ENCODE measurements around the gene NDE1. TPM values are rescaled to one million over a fixed set of nuclear protein-coding genes. Genes with fewer than 3 reads are reported as not detected.

The NDE1 gene
- total and polyA plus RNA-seq, 2 donors (not counting 3 experiments of a cell fraction or from before 2014, with no cell fraction given): 28.0 to 90.2 TPM

DNA sequence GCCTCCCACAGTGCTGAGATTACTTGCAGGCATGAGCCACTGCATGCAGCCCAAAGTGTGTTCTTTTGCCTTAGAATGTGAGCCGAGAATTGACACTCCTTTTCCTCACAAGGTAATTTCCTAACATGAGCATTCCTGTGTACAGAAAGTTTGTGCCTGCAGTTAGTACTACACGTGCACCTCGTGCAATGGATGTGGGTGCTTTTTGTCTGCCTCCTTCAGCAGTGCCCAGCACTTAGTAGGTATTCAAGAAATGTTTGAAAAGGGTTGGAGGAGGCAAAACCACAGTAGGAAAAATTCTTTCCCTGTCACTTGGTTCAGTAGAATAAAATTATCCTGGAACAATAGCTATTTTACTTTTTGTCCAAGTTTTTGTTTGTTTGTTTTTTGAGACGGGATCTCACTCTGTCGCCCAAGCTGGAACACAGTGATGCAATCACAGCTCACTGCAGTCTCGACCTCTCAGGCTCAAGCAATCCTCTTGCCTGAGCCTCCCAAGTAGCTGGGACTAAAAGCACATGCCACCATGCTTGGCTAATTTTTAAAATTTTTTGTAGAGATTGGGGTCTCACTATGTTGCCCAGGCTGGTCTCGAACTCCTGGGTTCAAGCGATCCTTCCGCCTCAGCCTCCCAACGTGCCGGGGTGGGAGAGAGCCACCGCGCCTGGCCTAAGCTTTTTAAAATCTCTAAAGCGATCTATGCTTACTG is 2.4 kb downstream of the NDE1 start:
- CTCF ChIA-PET: interaction anchor here (0.7 to 2.2 kb wide), 5 partner anchors 9 to 67 kb away, joined by 3 to 13 read pairs (median 6); partner anchors contain the start of gene MARF1
- H3K79me2 ChIP-seq (ENCODE audit: control insufficient read depth, insufficient read depth, low read length): peaks cover 65% of the 10 kb centered on the region

DNA sequence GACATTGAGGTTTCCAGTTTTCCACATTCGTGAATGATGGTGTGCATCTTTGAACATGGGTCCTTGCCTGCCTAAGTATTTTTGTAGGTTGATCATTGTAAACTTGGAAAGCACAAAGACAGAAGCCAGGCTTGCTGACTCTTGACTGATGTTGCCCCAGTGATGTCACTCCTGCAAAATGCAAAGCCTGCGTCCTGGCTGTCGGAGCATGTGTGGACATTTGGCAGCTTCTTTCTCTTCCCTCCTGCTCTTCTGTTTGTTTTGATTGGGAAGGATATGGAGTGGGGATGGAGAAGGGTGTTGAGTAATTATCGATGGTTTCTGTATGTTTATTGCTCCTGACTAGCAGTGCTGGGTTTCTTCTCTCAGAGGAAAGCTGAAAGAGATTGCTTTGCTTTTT is 3.2 kb downstream of the NDE1 start:
- H3K36me3 ChIP-seq (ENCODE audit: control insufficient read depth in 2 of 2, extremely low read depth in 1 of 2, insufficient read depth in 2 of 2, low read length in 2 of 2): no peaks in the 10 kb centered on the region
- no peaks in the 10 kb centered on the region for H4K20me1 ChIP-seq (replicated peaks; ENCODE audit: control insufficient read depth, extremely low read depth, insufficient read depth, low read length)
- dilution Hi-C loops (cut with MboI; ENCODE audit: extremely low pct_ligation_motif_present, low sequenced_read_pairs) (no loop called here), intact Hi-C loops (cut with micrococcal nuclease) (no loop called here)
- peak overlapping the region; percentile 45 for H3K4me2 ChIP-seq (ENCODE audit: insufficient read depth, low read length)
- peaks cover 73% of the 10 kb centered on the region for H3K79me2 ChIP-seq (ENCODE audit: control insufficient read depth, insufficient read depth, low read length)
- DNase-seq (ENCODE audit: low read depth, low spot score) (peak; percentile 55), FAIRE-seq (peak; percentile 88)
- CTCF ChIA-PET: interaction anchor here (0.7 to 2.2 kb wide), 5 partner anchors 10 to 68 kb away, joined by 3 to 13 read pairs (median 6); partner anchors contain the start of gene MARF1
- no peaks in the 10 kb centered on the region for H3K9me3 ChIP-seq (replicated peaks; ENCODE audit: control insufficient read depth, insufficient read depth, low read length)
- no TSS peak for BruUV-seq (replicated peaks)
- no peak overlapping the region for H3K27ac ChIP-seq (ENCODE audit: insufficient read depth, low read depth, low read length)
- no peak overlapping the region for H3K9ac ChIP-seq (replicated peaks; ENCODE audit: extremely low read depth, insufficient read depth, low read length)
- H3K4me1 ChIP-seq (ENCODE audit: control insufficient read depth, extremely low read depth, insufficient read depth, low read length): peaks cover 14% of the 10 kb centered on the region
- no peak overlapping the region for H2AFZ ChIP-seq (ENCODE audit: low read depth, low read length)
- H3K4me3 ChIP-seq (replicated peaks in 1 of 3; ENCODE audit: insufficient read depth in 1 of 3, low read depth in 1 of 3, low read length in 3 of 3): peak overlapping the region in 1 of 3 experiments; percentile 13
- H3K27me3 ChIP-seq (ENCODE audit: control insufficient read depth in 2 of 2, insufficient read depth in 2 of 2, low read length in 2 of 2): no peaks in the 10 kb centered on the region
- no peaks in the 10 kb centered on the region for H3K9me1 ChIP-seq (replicated peaks; ENCODE audit: control insufficient read depth, extremely low read depth, insufficient read depth, low read length)
- POLR2A ChIA-PET: interaction anchor here (1.1 kb wide), 1 partner anchor 18 kb away, joined by 3 read pairs; no protein-coding TSS in a partner anchor
- TF ChIP-seq EZH2 (IDR thresholded peaks at IDR 0.05; ENCODE audit: borderline replicate concordance, low read depth, low read length, severe bottlenecking) (no peak), MYC (IDR thresholded peaks at IDR 0.05; ENCODE audit: low read depth, low read length) (no peak)

More for the DNA sequence above, 2.4 kb downstream of the NDE1 start:
- POLR2A ChIA-PET: interaction anchor here (0.9 to 1.5 kb wide), 3 partner anchors 10 to 19 kb away, joined by 3 to 4 read pairs (median 3); partner anchors contain the start of gene MARF1
- H3K27ac ChIP-seq (ENCODE audit: insufficient read depth, low read depth, low read length): no peak overlapping the region
- H3K4me2 ChIP-seq (ENCODE audit: insufficient read depth, low read length): no peak overlapping the region
- no peak for DNase-seq (ENCODE audit: low read depth, low spot score)
- peaks cover 14% of the 10 kb centered on the region for H3K4me1 ChIP-seq (ENCODE audit: control insufficient read depth, extremely low read depth, insufficient read depth, low read length)
- H3K36me3 ChIP-seq (ENCODE audit: control insufficient read depth in 2 of 2, extremely low read depth in 1 of 2, insufficient read depth in 2 of 2, low read length in 2 of 2): no peaks in the 10 kb centered on the region
- intact Hi-C loops (cut with micrococcal nuclease): no loop called here
- no peak overlapping the region for H3K4me3 ChIP-seq (replicated peaks in 1 of 3; ENCODE audit: insufficient read depth in 1 of 3, low read depth in 1 of 3, low read length in 3 of 3)
- FAIRE-seq: no peak
- H3K9me1 ChIP-seq (replicated peaks; ENCODE audit: control insufficient read depth, extremely low read depth, insufficient read depth, low read length): no peaks in the 10 kb centered on the region
- no peaks in the 10 kb centered on the region for H4K20me1 ChIP-seq (replicated peaks; ENCODE audit: control insufficient read depth, extremely low read depth, insufficient read depth, low read length)
- H3K9ac ChIP-seq (replicated peaks; ENCODE audit: extremely low read depth, insufficient read depth, low read length): no peak overlapping the region
- no peaks in the 10 kb centered on the region for H3K27me3 ChIP-seq (ENCODE audit: control insufficient read depth in 2 of 2, insufficient read depth in 2 of 2, low read length in 2 of 2)
- no TSS peak for BruUV-seq (replicated peaks)
- no peak overlapping the region for H2AFZ ChIP-seq (ENCODE audit: low read depth, low read length)
- TF ChIP-seq POLR2A (IDR thresholded peaks at IDR 0.05; ENCODE audit: low read depth, low read length): no peak
- dilution Hi-C loops (cut with MboI; ENCODE audit: extremely low pct_ligation_motif_present, low sequenced_read_pairs): no loop called here
- no peaks in the 10 kb centered on the region for H3K9me3 ChIP-seq (replicated peaks; ENCODE audit: control insufficient read depth, insufficient read depth, low read length)

All from endothelial cell of umbilical vein (primary cell).